HepG2 (cell line): ENCODE measurements around the gene IQCK. TPM values are rescaled to one million over a fixed set of nuclear protein-coding genes. Genes with fewer than 3 reads are reported as not detected.
A peak's percentile ranks its signal among the peaks of the same experiment; 100 is the strongest.

Source experiments
- ATAC-seq: fragments of 200-7000 bp; cut with Tn5 transposase; 3 replicates; pipeline ENCODE4 v1.9.1; 2020; ENCODE audit warnings: mild to moderate bottlenecking, moderate library complexity
- BruUV-seq: library from RNA; stranded (reverse); fragments of 400-500 nt; replicated peaks from 2 replicates; lab custom pipeline; 2021; lab: Mats Ljungman, UMichigan
- CTCF ChIA-PET: fragments of 300-600 bp; formaldehyde crosslinking; extraction: SDS; loops from one replicate; lab custom pipeline; 2021; ENCODE audit warnings: low total read pairs, inconsistent platforms, low intra/inter-chr PET ratio; lab: Yijun Ruan, JAX
- POLR2A ChIA-PET: fragments of 350-600 bp; sonication (Branson Sonifier 250); formaldehyde crosslinking; loops from one replicate; lab custom pipeline; 2020; ENCODE audit warnings: antibody characterized with exemption, inconsistent platforms; lab: Yijun Ruan, JAX
- DNase-seq: peaks from one replicate; pipeline ENCODE4 v3.0.0-alpha.2; 2015; ENCODE audit warnings: low spot score
- FAIRE-seq: peaks from 3 replicates; lab custom pipeline; 2011; peaks lifted over from hg19 to GRCh38; lab: Jason Lieb, UNC
- H2AFZ ChIP-seq: one replicate; pipeline ENCODE4 v1.6.1; 2011; ENCODE audit warnings: low read length, inconsistent platforms
- H3K27ac ChIP-seq: fragments of 300-600 bp; 3 replicates; pipeline ENCODE4 v1.8.0; 2011; ENCODE audit warnings: mixed run types, mild to moderate bottlenecking, mixed read lengths, low read length, inconsistent platforms; ENCODE audit not compliant: insufficient read depth; ENCODE audit errors: extremely low read length
- H3K27me3 ChIP-seq, 2 experiments: fragments of 200-600 bp in 1 of 2; 2 replicates in 1 of 2; 3 replicates in 1 of 2; pipeline versions ENCODE4 v1.6.0 to v1.8.0; 2011; ENCODE audit warnings: low read length in 2 of 2, mild to moderate bottlenecking in 2 of 2, moderate library complexity in 2 of 2, inconsistent platforms in 1 of 2; ENCODE audit not compliant: insufficient read depth in 2 of 2, control insufficient read depth in 1 of 2
- H3K36me3 ChIP-seq, 2 experiments: fragments of 200-600 bp in 1 of 2; replicated peaks in 1 of 2; 2 replicates in 1 of 2; 3 replicates in 1 of 2; pipeline versions ENCODE4 v1.5.1 to v1.8.0; 2011; ENCODE audit warnings: low read length in 2 of 2, inconsistent platforms in 1 of 2; ENCODE audit not compliant: insufficient read depth in 2 of 2, control insufficient read depth in 1 of 2
- H3K4me1 ChIP-seq: 2 replicates; pipeline ENCODE4 v1.5.1; 2012; ENCODE audit warnings: low read length, inconsistent platforms; ENCODE audit not compliant: insufficient read depth
- H3K4me2 ChIP-seq: 2 replicates; pipeline ENCODE4 v1.6.0; 2011; ENCODE audit warnings: low read depth, low read length, inconsistent platforms
- H3K4me3 ChIP-seq, 3 experiments: fragments of 200-600 bp in 1 of 3; sonication (generic), shearing (Covaris generic) in 1 of 3; replicated peaks in 1 of 3; 2 replicates each; pipeline ENCODE4 v1.5.1; 2011 to 2016; ENCODE audit warnings: low read length in 3 of 3, inconsistent platforms in 2 of 3, low read depth in 2 of 3, mild to moderate bottlenecking in 2 of 3, control low read depth in 1 of 3, mixed read lengths in 1 of 3; ENCODE audit not compliant: insufficient read depth in 1 of 3
- H3K79me2 ChIP-seq: one replicate; pipeline ENCODE4 v1.6.1; 2011; ENCODE audit warnings: low read length, inconsistent platforms; ENCODE audit not compliant: insufficient read depth
- H3K9ac ChIP-seq: 2 replicates; pipeline ENCODE4 v1.6.0; 2011; ENCODE audit warnings: mild to moderate bottlenecking, low read depth, low read length, inconsistent platforms; ENCODE audit not compliant: insufficient read depth
- H3K9me3 ChIP-seq: 2 replicates; pipeline ENCODE4 v1.5.1; 2012; ENCODE audit warnings: mild to moderate bottlenecking, low read length
- H4K20me1 ChIP-seq: 2 replicates; pipeline ENCODE4 v1.6.0; 2011; ENCODE audit warnings: inconsistent platforms, mild to moderate bottlenecking, low read length, moderate library complexity; ENCODE audit not compliant: insufficient read depth
- AKNA ChIP-seq: sonication (generic); formaldehyde crosslinking; IDR thresholded peaks from 2 replicates; pipeline ENCODE4 v1.4.0; 2020; ENCODE audit warnings: missing genetic modification reagents, borderline replicate concordance
- CBX5 ChIP-seq: sonication (generic); formaldehyde crosslinking; IDR thresholded peaks from 2 replicates; pipeline ENCODE4 v1.4.0; 2020; ENCODE audit warnings: missing genetic modification reagents, borderline replicate concordance
- CEBPB ChIP-seq: IDR thresholded peaks from 2 replicates; pipeline ENCODE4 v1.6.1; 2011; ENCODE audit warnings: low read depth, low read length, improper control_type of control experiment, borderline replicate concordance
- ETV5 ChIP-seq: IDR thresholded peaks from 2 replicates; pipeline ENCODE4 v1.6.1; 2018; ENCODE audit warnings: missing biosample characterization, missing genetic modification reagents, inconsistent platforms, borderline replicate concordance
- HMG20B ChIP-seq: conservative IDR thresholded peaks from 2 replicates; pipeline ENCODE4 v1.6.1; 2016; ENCODE audit warnings: missing genetic modification reagents, missing compliant biosample characterization
- HNF4A ChIP-seq: sonication (generic); formaldehyde crosslinking; IDR thresholded peaks from 2 replicates; pipeline ENCODE4 v1.4.0; 2020; ENCODE audit warnings: missing genetic modification reagents
- TCF7L2 ChIP-seq: IDR thresholded peaks from 2 replicates; pipeline ENCODE4 v1.6.1; 2011; ENCODE audit warnings: mild to moderate bottlenecking, low read depth, low read length, moderate library complexity
- TRIM22 ChIP-seq: fragments of 450-650 bp; IDR thresholded peaks from 2 replicates; pipeline ENCODE4 v1.6.1; 2017
- ZNF275 ChIP-seq: sonication (generic); formaldehyde crosslinking; IDR thresholded peaks from 2 replicates; pipeline ENCODE4 v1.8.0; 2022; ENCODE audit warnings: missing genetic modification reagents, mild to moderate bottlenecking, inconsistent platforms, borderline replicate concordance
- ZNF607 ChIP-seq: sonication (generic); formaldehyde crosslinking; IDR thresholded peaks from 2 replicates; pipeline ENCODE4 v1.5.1; 2020; ENCODE audit warnings: missing genetic modification reagents, mild to moderate bottlenecking, borderline replicate concordance
- ZNF724P ChIP-seq: sonication (generic); formaldehyde crosslinking; IDR thresholded peaks from 2 replicates; pipeline ENCODE4 v1.8.0; 2022; ENCODE audit warnings: missing genetic modification reagents, borderline replicate concordance
- ZNF816 ChIP-seq: sonication (generic); formaldehyde crosslinking; IDR thresholded peaks from 2 replicates; pipeline ENCODE4 v1.8.0; 2022; ENCODE audit warnings: missing genetic modification reagents, mild to moderate bottlenecking, borderline replicate concordance
- WGBS: methylation state at CpG from one replicate; pipeline ENCODE4 v1.1.6; 2017; ENCODE audit warnings: low lambda C conversion rate; 5-methylcytosine and 5-hydroxymethylcytosine counted together
- in situ Hi-C: cut with HindIII; loops from 2 replicates; pipeline ENCODE4 v1.10.0; 2017; ENCODE audit warnings: low pct_unique_long_range_greater_than_20kb; ENCODE audit not compliant: extremely low pct_ligation_motif_present
- intact Hi-C: fragments of 100-400 bp; cut with micrococcal nuclease; formaldehyde crosslinking; loops from one replicate; pipeline ENCODE4 v1.10.0; 2022; ENCODE audit not compliant: unreplicated experiment
- polyA plus RNA-seq, 8 experiments: library from polyadenylated mRNA; depleted of rRNA in 3 of 8; stranded (reverse) in 7 of 8; unstranded in 1 of 8; fragments of >200 nt; fragmentation: Illumina TruSeq in 4 of 8; extraction: Trizol in 4 of 8; gene quantifications; 2 replicates each; pipeline versions ENCODE4 v1.2.1 to v1.2.3, GENCODE V29; 2011 to 2016; ENCODE audit warnings: low read depth in 4 of 8, missing spikeins in 1 of 8, mixed read lengths in 1 of 8; ENCODE audit not compliant: insufficient read depth in 1 of 8
- total RNA-seq, 5 experiments: library from RNA; depleted of rRNA; stranded (reverse); fragments of >200 nt; fragmentation: Illumina TruSeq; extraction: Trizol; gene quantifications; 2 replicates each; pipeline ENCODE4 v1.2.3, GENCODE V29; 2016; ENCODE audit warnings: low read depth in 1 of 5

IQCK gene
- total and polyA plus RNA-seq, 2 of the 13 experiments (the other 11 are each of a cell fraction or from before 2014, with no cell fraction given): 5.1 to 7.3 TPM

GRCh38 chr16:19809121-19809635, 91.1 kb downstream of the IQCK start:
- no peaks in the 10 kb centered on the region for H3K27me3 ChIP-seq
- POLR2A ChIA-PET: no interaction called here
- no peaks in the 10 kb centered on the region for H3K79me2 ChIP-seq
- DNase-seq: no peak
- no peaks in the 10 kb centered on the region for H3K36me3 ChIP-seq
- no peak; the same call in 2 of the 3 replicates for ATAC-seq
- TF ChIP-seq CBX5 (CRISPR knock-in tag): no peak
- TF ChIP-seq ZNF816 (CRISPR knock-in tag): no peak
- 0 out of 2 replicates have a peak, but pooled peaks have one; percentile 48 for TF ChIP-seq CEBPB
- no peak for TF ChIP-seq HNF4A
- TF ChIP-seq TCF7L2: no peak
- no peak for TF ChIP-seq ETV5
- no peak overlapping the region for H3K9ac ChIP-seq
- CTCF ChIA-PET: no interaction called here
- peak; percentile 49 for FAIRE-seq
- H4K20me1 ChIP-seq: no peaks in the 10 kb centered on the region
- intact Hi-C loops (no loop called here), in situ Hi-C loops (no loop called here)
- BruUV-seq: no TSS peak
- 51% methylated on average over 4 of the region's 4 CpGs for WGBS
- no peak overlapping the region for H3K27ac ChIP-seq
- no peak overlapping the region for H3K4me2 ChIP-seq
- peaks cover 21% of the 10 kb centered on the region for H3K9me3 ChIP-seq
- H3K4me1 ChIP-seq: peaks cover 25% of the 10 kb centered on the region
- no peak overlapping the region for H3K4me3 ChIP-seq
- no peak overlapping the region for H2AFZ ChIP-seq

GRCh38 chr16:19809693-19810092, 91.6 kb downstream of the IQCK start:
- no peak overlapping the region for H3K27ac ChIP-seq
- WGBS: 81% methylated on average over 9 of the region's 9 CpGs
- POLR2A ChIA-PET: no interaction called here
- TF ChIP-seq ZNF724P (CRISPR knock-in tag): no peak
- TF ChIP-seq AKNA (CRISPR knock-in tag): no peak
- TF ChIP-seq ZNF275: no peak
- no peak for TF ChIP-seq HMG20B (CRISPR knock-in tag)
- no peak for TF ChIP-seq TRIM22
- no peak for TF ChIP-seq ZNF607 (CRISPR knock-in tag)

More at GRCh38 chr16:19809693-19810092, 91.6 kb downstream of the IQCK start:
- no TSS peak for BruUV-seq
- H3K9ac ChIP-seq: no peak overlapping the region
- peaks cover 25% of the 10 kb centered on the region for H3K4me1 ChIP-seq
- no peak for FAIRE-seq
- no peaks in the 10 kb centered on the region for H4K20me1 ChIP-seq
- H3K79me2 ChIP-seq: no peaks in the 10 kb centered on the region
- CTCF ChIA-PET: no interaction called here
- no peak overlapping the region for H2AFZ ChIP-seq
- in situ Hi-C loops: no loop called here
- DNase-seq: no peak
- intact Hi-C loops: no loop called here
- H3K4me3 ChIP-seq: no peak overlapping the region
- no peak overlapping the region for H3K4me2 ChIP-seq
- H3K9me3 ChIP-seq: peaks cover 21% of the 10 kb centered on the region
- no peak for ATAC-seq
- H3K27me3 ChIP-seq: no peaks in the 10 kb centered on the region
- no peaks in the 10 kb centered on the region for H3K36me3 ChIP-seq
